ENCODE data around the gene SPEM2. TPM values are rescaled to one million over a fixed set of nuclear protein-coding genes. Genes with fewer than 3 reads are reported as not detected.
"Not testable (repeated sequence)": the region's sequence is repeated elsewhere in the genome, so short reads cannot be mapped to it uniquely, and the experiment has no call there.

The SPEM2 gene
- polyA plus RNA-seq, 1 donor, result not detected

DNA sequence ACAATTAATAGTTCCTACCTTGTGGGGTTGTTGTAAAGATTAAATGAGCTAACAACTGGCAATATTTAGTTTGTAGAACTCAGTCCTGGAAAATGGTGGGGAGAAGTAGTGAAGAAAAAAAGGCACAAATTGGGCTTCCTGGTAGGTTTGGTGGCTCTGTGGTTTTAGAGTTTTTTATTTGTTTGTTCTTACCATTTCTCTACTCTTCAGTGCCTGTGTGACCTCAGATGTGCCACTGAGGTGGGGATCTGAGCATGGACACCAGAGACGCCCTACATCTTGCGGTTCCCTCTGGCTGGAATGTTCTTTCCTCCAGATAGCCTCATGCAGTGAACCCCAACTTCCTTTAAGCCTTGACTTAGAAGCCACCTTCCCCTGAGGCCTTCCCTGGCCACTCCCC is 46.3 kb downstream of the SPEM2 start:
- no peak for DNase-seq

DNA sequence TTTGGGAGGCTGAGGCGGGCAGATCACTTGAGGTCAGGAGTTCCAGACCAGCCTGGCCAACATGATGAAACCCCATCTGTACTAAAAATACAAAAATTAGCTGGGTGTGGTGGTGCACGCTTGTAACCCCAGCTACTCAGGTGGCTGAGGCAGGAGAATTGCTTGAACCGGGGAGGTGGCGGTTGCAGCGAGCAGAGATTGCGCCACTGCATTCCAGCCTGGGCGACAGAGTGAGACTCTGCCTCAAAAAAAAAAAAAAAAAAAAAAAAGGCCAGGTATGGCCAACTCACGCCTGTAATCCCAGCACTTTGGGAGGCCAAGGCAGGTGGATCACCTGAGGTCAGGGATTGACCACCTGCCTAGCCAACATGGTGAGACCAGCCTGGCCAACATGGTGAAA is 49.4 kb downstream of the SPEM2 start:
- not testable (repeated sequence) for DNase-seq

DNA sequence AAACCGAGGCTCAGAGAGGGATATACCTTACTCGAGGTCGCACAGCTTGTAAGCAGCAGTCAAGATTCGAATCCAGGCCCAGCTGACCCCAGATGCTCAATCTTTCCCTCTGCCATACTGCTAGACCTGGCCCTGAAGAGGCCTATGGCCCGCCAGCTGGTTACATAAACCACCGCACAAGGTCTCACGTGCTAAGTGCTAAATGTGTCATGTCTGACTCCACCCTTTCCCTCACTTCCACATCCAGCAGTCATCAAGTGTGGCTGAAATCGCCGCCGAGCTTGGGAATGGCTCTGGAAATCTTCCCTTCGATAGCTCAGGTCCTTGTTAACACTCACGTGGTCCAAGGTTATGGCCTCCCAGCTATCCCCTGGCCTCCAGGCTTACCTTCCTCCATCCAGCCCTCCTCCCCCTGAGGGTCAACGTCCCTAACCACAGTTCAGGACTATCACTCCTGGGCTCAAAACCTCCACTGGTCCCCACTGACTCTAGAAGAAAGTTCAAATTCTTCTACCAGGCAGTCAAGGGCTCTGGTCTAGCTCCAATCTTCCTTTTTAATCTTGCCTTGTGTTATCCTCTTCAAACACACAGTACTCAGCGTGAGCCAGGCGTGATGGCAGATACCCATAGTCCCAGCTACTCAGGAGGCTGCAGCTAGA is 50.5 kb downstream of the SPEM2 start:
- no peak for DNase-seq

DNA sequence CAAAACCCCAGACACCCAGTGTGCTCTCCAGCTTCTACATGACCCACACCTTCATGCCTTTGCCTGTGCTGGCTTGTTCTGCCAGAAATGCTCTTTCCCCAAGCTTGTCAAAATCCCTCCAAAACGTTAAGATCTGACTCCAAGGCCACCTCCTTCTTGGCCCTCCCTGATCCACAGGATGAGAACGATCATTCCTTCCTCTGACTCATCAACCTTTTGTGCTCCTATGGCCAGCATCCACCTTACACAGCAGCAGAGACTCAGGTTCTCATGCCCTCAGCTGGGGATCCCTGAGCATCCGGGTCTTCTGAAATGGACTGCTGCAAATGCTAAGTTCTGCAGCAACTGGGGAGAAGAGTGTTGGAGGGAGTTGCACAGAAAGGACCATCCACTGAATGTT is 51.1 kb downstream of the SPEM2 start:
- no peak for DNase-seq

- DNase-seq, result no peak
Measured at GRCh38 chr17:7476951-7477350, 51.5 kb downstream of the SPEM2 start.

Other genes with a start within 250 kb of the SPEM2 start
- gene ASGR1, start 246.2 kb upstream of the SPEM2 start, polyA plus RNA-seq (ENCODE audit: insufficient read length), result 6.1 TPM
- 36.0 TPM for gene DLG4, start 205.8 kb upstream of the SPEM2 start, polyA plus RNA-seq (ENCODE audit: insufficient read length)
- 478 TPM for gene ACADVL, start 205.7 kb upstream of the SPEM2 start, polyA plus RNA-seq (ENCODE audit: insufficient read length)
- gene DVL2, start 191.1 kb upstream of the SPEM2 start, polyA plus RNA-seq (ENCODE audit: insufficient read length), result 52.5 TPM
- gene PHF23, start 186.2 kb upstream of the SPEM2 start, polyA plus RNA-seq (ENCODE audit: insufficient read length), result 52.8 TPM
- 390 TPM for gene GABARAP, start 183.2 kb upstream of the SPEM2 start, polyA plus RNA-seq (ENCODE audit: insufficient read length)
- gene CTDNEP1, start 173.9 kb upstream of the SPEM2 start, polyA plus RNA-seq (ENCODE audit: insufficient read length), result 150 TPM
- gene ELP5, start 173.4 kb upstream of the SPEM2 start, polyA plus RNA-seq (ENCODE audit: insufficient read length), result 54.9 TPM
- 36.6 TPM for gene CLDN7, start 163.1 kb upstream of the SPEM2 start, polyA plus RNA-seq (ENCODE audit: insufficient read length)
- 2.2 TPM for gene SLC2A4, start 143.9 kb upstream of the SPEM2 start, polyA plus RNA-seq (ENCODE audit: insufficient read length)
- gene YBX2, start 131.0 kb upstream of the SPEM2 start, polyA plus RNA-seq (ENCODE audit: insufficient read length), result 4.1 TPM
- gene EIF5A, start 118.0 kb upstream of the SPEM2 start, polyA plus RNA-seq (ENCODE audit: insufficient read length), result 284 TPM
- 96.6 TPM for gene GPS2, start 110.3 kb upstream of the SPEM2 start, polyA plus RNA-seq (ENCODE audit: insufficient read length)
- 34.5 TPM for gene NEURL4, start 96.3 kb upstream of the SPEM2 start, polyA plus RNA-seq (ENCODE audit: insufficient read length)
- gene ACAP1, start 89.1 kb upstream of the SPEM2 start, polyA plus RNA-seq (ENCODE audit: insufficient read length), result 6.3 TPM
- 10.3 TPM for gene KCTD11, start 73.5 kb upstream of the SPEM2 start, polyA plus RNA-seq (ENCODE audit: insufficient read length)
- not detected for gene TMEM95, start 70.5 kb upstream of the SPEM2 start, polyA plus RNA-seq (ENCODE audit: insufficient read length)
- gene TNK1, start 44.5 kb upstream of the SPEM2 start, polyA plus RNA-seq (ENCODE audit: insufficient read length), result 5.5 TPM
- 27.8 TPM for gene PLSCR3, start 31.1 kb upstream of the SPEM2 start, polyA plus RNA-seq (ENCODE audit: insufficient read length)
- gene TMEM256, start 21.5 kb upstream of the SPEM2 start, polyA plus RNA-seq (ENCODE audit: insufficient read length), result 74.9 TPM
- gene NLGN2, start 17.8 kb upstream of the SPEM2 start, polyA plus RNA-seq (ENCODE audit: insufficient read length), result 28.1 TPM
- gene SPEM1, start 5.3 kb upstream of the SPEM2 start, polyA plus RNA-seq (ENCODE audit: insufficient read length), result not detected
- not detected for gene SPEM3, start 3.2 kb downstream of the SPEM2 start, polyA plus RNA-seq (ENCODE audit: insufficient read length)
- 4.4 TPM for gene TMEM102, start 9.8 kb downstream of the SPEM2 start, polyA plus RNA-seq (ENCODE audit: insufficient read length)
- gene FGF11, start 13.9 kb downstream of the SPEM2 start, polyA plus RNA-seq (ENCODE audit: insufficient read length), result 6.1 TPM
- 10.5 TPM for gene CHRNB1, start 19.4 kb downstream of the SPEM2 start, polyA plus RNA-seq (ENCODE audit: insufficient read length)
- gene ZBTB4, start 54.0 kb downstream of the SPEM2 start, polyA plus RNA-seq (ENCODE audit: insufficient read length), result 39.3 TPM
- gene SLC35G6, start 55.8 kb downstream of the SPEM2 start, polyA plus RNA-seq (ENCODE audit: insufficient read length), result 0.45 TPM
- gene POLR2A, start 58.8 kb downstream of the SPEM2 start, polyA plus RNA-seq (ENCODE audit: insufficient read length), result 141 TPM
- gene TNFSF12, start 123.4 kb downstream of the SPEM2 start, polyA plus RNA-seq (ENCODE audit: insufficient read length), result 17.7 TPM
- 13.2 TPM for gene TNFSF13, start 133.1 kb downstream of the SPEM2 start, polyA plus RNA-seq (ENCODE audit: insufficient read length)
- gene SENP3, start 136.3 kb downstream of the SPEM2 start, polyA plus RNA-seq (ENCODE audit: insufficient read length), result 90.9 TPM
- gene CD68, start 154.0 kb downstream of the SPEM2 start, polyA plus RNA-seq (ENCODE audit: insufficient read length), result 56.8 TPM
- 119 TPM for gene MPDU1, start 158.2 kb downstream of the SPEM2 start, polyA plus RNA-seq (ENCODE audit: insufficient read length)
- 3.0 TPM for gene SOX15, start 164.5 kb downstream of the SPEM2 start, polyA plus RNA-seq (ENCODE audit: insufficient read length)
- 54.8 TPM for gene FXR2, start 189.3 kb downstream of the SPEM2 start, polyA plus RNA-seq (ENCODE audit: insufficient read length)
- gene SAT2, start 202.2 kb downstream of the SPEM2 start, polyA plus RNA-seq (ENCODE audit: insufficient read length), result 136 TPM
- 2.8 TPM for gene SHBG, start 204.5 kb downstream of the SPEM2 start, polyA plus RNA-seq (ENCODE audit: insufficient read length)
- gene ATP1B2, start 225.3 kb downstream of the SPEM2 start, polyA plus RNA-seq (ENCODE audit: insufficient read length), result 20.5 TPM